Neuronal stem cell (in vitro differentiated cells): ENCODE measurements around the gene BCAP31.

Source experiments
- DNase-seq: peaks from one replicate; pipeline ENCODE4 v3.0.0-alpha.2; 2013; ENCODE audit warnings: low spot score
- H2AFZ ChIP-seq: one replicate; pipeline ENCODE4 v1.6.1; 2013; ENCODE audit warnings: mild to moderate bottlenecking, low read length, inconsistent platforms
- H2AK5ac ChIP-seq: 2 replicates; pipeline ENCODE4 v1.6.1; 2013; ENCODE audit warnings: low read depth, mild to moderate bottlenecking, inconsistent platforms, low read length, moderate library complexity, mixed read lengths
- H2BK120ac ChIP-seq: 2 replicates; pipeline ENCODE4 v1.6.1; 2013; ENCODE audit warnings: low read depth, mild to moderate bottlenecking, inconsistent platforms, low read length, moderate library complexity, mixed read lengths
- H2BK12ac ChIP-seq: one replicate; pipeline ENCODE4 v1.6.1; 2013; ENCODE audit warnings: low read length, inconsistent platforms
- H2BK15ac ChIP-seq: 2 replicates; pipeline ENCODE4 v1.6.1; 2013; ENCODE audit warnings: mild to moderate bottlenecking, low read length, inconsistent platforms, mixed read lengths
- H2BK5ac ChIP-seq: one replicate; pipeline ENCODE4 v1.6.1; 2013; ENCODE audit warnings: inconsistent platforms, mild to moderate bottlenecking, low read length, moderate library complexity
- H3K14ac ChIP-seq: one replicate; pipeline ENCODE4 v1.6.1; 2013; ENCODE audit warnings: low read length, inconsistent platforms
- H3K18ac ChIP-seq: 2 replicates; pipeline ENCODE4 v1.6.1; 2013; ENCODE audit warnings: low read length, inconsistent platforms
- H3K23ac ChIP-seq: 2 replicates; pipeline ENCODE4 v1.6.1; 2013; ENCODE audit warnings: low read depth, mild to moderate bottlenecking, mixed read lengths, low read length, inconsistent platforms; ENCODE audit not compliant: poor library complexity
- H3K27ac ChIP-seq: replicated peaks from 3 replicates; pipeline ENCODE4 v1.5.1; 2013; ENCODE audit warnings: low read length, inconsistent platforms
- H3K27me3 ChIP-seq, 3 experiments: 2 replicates each; pipeline ENCODE4 v1.6.1; 2013; ENCODE audit warnings: low read length in 3 of 3, mild to moderate bottlenecking in 2 of 3, inconsistent platforms in 1 of 3, low read depth in 1 of 3, mixed read lengths in 1 of 3, moderate library complexity in 1 of 3; ENCODE audit not compliant: control insufficient read depth in 3 of 3, insufficient read depth in 3 of 3
- H3K36me3 ChIP-seq, 2 donors: replicated peaks in 1 of 2; 2 replicates each; pipeline ENCODE4 v1.6.1; 2013; ENCODE audit warnings: low read length in 2 of 2; ENCODE audit not compliant: control insufficient read depth in 2 of 2, insufficient read depth in 2 of 2
- H3K4ac ChIP-seq: 2 replicates; pipeline ENCODE4 v1.6.1; 2013; ENCODE audit warnings: inconsistent platforms, mild to moderate bottlenecking, low read length, moderate library complexity
- H3K4me1 ChIP-seq, 2 donors: 1 replicate in 1 of 2; 2 replicates in 1 of 2; pipeline ENCODE4 v1.6.1; 2013; ENCODE audit warnings: low read length in 2 of 2, low read depth in 1 of 2; ENCODE audit not compliant: control insufficient read depth in 2 of 2, insufficient read depth in 1 of 2
- H3K4me2 ChIP-seq: one replicate; pipeline ENCODE4 v1.6.1; 2013; ENCODE audit warnings: mild to moderate bottlenecking, low read length, inconsistent platforms; ENCODE audit not compliant: insufficient read depth, poor library complexity, severe bottlenecking
- H3K4me3 ChIP-seq, 2 donors: 2 replicates each; pipeline ENCODE4 v1.5.1; 2013; ENCODE audit warnings: low read length in 2 of 2, mild to moderate bottlenecking in 2 of 2, inconsistent platforms in 1 of 2, moderate library complexity in 1 of 2
- H3K79me1 ChIP-seq: one replicate; pipeline ENCODE4 v1.6.1; 2013; ENCODE audit warnings: low read depth, mild to moderate bottlenecking, inconsistent platforms, low read length, moderate library complexity
- H3K9ac ChIP-seq: one replicate; pipeline ENCODE4 v1.6.1; 2013; ENCODE audit warnings: mild to moderate bottlenecking, low read depth, low read length, inconsistent platforms; ENCODE audit not compliant: poor library complexity
- H3K9me3 ChIP-seq, 2 donors: replicated peaks in 1 of 2; 2 replicates each; pipeline versions ENCODE3 to v1.6.1; 2013; ENCODE audit warnings: low read length in 2 of 2, mild to moderate bottlenecking in 2 of 2, inconsistent platforms in 1 of 2, low read depth in 1 of 2, mixed read lengths in 1 of 2, moderate library complexity in 1 of 2; ENCODE audit not compliant: control insufficient read depth in 2 of 2, insufficient read depth in 1 of 2
- H4K8ac ChIP-seq: one replicate; pipeline ENCODE4 v1.6.1; 2013; ENCODE audit warnings: low read depth, mild to moderate bottlenecking, inconsistent platforms, low read length, moderate library complexity
- H4K91ac ChIP-seq: one replicate; pipeline ENCODE4 v1.6.1; 2013; ENCODE audit warnings: low read length, low read depth, mild to moderate bottlenecking, inconsistent platforms; ENCODE audit not compliant: poor library complexity
- WGBS, 2 donors: extraction: QIAGEN DNeasy Blood & Tissue Kit; methylation state at CpG; one replicate each; pipeline ENCODE4 v1.1.7; 2013; ENCODE audit warnings: missing lambda C conversion rate in 2 of 2, mixed read lengths in 1 of 2; ENCODE audit not compliant: insufficient read length in 2 of 2, insufficient replicate concordance in 1 of 2; ENCODE audit errors: extremely low coverage in 2 of 2; 5-methylcytosine and 5-hydroxymethylcytosine counted together

The BCAP31 gene

DNA sequence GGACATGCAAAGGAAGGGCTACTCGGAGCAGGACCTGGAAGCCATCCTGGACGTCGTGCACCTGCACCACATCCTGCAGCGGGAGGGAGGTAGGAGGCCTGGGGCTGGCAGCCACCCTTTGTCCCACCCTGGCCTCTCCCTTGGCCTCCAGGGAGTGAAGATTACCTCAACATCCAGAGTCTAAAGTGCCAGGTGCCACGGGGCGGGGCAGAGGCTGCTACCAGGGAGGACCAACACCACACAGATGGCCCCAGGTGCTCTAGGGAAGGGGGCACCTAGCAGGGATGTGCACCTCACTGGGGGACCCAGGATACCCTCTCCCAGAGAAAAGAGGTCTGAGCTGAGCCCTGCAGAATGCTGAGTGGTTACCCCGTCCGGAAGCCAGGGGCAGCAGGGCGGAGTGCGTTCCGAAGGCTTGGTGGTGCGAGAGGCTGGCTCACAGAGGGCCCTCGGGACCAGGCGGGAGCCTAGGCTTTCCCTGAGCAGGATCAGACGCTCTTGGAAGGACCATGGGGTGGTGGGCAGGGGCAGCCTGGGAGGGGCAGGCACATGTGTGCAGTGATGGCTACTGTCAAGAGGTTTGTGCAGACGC is 16.5 kb upstream of the BCAP31 start:
- H3K27ac ChIP-seq: no peak overlapping the region
- no peak overlapping the region for H2AK5ac ChIP-seq
- no peak overlapping the region for H3K23ac ChIP-seq
- no peak for DNase-seq
- no peak overlapping the region for H2AFZ ChIP-seq
- no peak overlapping the region for H3K4me3 ChIP-seq
- no peak overlapping the region for H2BK12ac ChIP-seq
- no peaks in the 10 kb centered on the region for H3K79me1 ChIP-seq
- no peak overlapping the region for H4K8ac ChIP-seq
- H4K91ac ChIP-seq: no peak overlapping the region
- no peak overlapping the region for H3K4me2 ChIP-seq
- H2BK120ac ChIP-seq: no peak overlapping the region
- H3K18ac ChIP-seq: no peak overlapping the region
- no peaks in the 10 kb centered on the region for H3K9me3 ChIP-seq
- H2BK5ac ChIP-seq: no peak overlapping the region
- WGBS, 2 donors: no CpG with 5 or more reads among the region's 16 CpGs
- no peak overlapping the region for H2BK15ac ChIP-seq
- H3K27me3 ChIP-seq: peaks cover 0 to 7% (median 0%) of the 10 kb centered on the region in 3 experiments
- no peak overlapping the region for H3K14ac ChIP-seq
- H3K9ac ChIP-seq: no peak overlapping the region
- no peaks in the 10 kb centered on the region for H3K36me3 ChIP-seq
- H3K4me1 ChIP-seq: no peaks in the 10 kb centered on the region
- H3K4ac ChIP-seq: no peak overlapping the region

DNA sequence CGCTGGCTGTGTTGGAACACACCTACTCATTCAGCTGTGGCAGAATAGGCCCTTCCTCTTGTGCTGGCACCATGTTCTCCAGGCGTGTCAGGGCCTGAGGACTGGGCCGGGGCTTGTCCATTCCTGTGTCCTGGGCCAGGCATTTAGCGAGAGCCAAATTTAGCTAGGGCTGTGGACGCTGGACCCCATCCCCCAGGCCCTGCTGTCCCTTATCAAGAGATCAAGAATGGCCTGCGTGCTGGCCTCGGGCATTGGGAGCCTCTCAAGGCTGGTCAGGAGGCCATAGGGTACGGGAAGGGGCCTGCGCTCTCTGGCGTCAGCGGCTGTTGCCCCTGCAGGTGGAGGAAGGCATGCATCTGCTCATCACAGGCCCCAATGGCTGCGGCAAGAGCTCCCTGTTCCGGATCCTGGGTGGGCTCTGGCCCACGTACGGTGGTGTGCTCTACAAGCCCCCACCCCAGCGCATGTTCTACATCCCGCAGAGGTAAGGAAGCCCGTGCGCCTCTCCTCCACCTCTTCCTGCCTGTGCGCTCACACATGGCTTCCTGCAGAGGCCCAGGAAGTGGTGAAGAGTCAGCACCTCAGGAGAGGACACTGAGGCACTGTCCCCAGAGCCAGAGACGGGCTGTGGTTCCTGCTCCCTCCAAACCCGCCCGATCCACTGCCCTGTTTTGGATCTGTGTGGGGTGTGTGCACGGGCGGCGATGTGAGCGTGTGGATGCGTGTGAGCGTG is 15.7 kb upstream of the BCAP31 start:
- Histone ChIP-seq H2BK15ac (no peak overlapping the region), H3K23ac (no peak overlapping the region), H3K4me3 (no peak overlapping the region), H2BK12ac (no peak overlapping the region), H4K91ac (no peak overlapping the region), H2AK5ac (no peak overlapping the region), H2AFZ (no peak overlapping the region), H3K27me3 (peaks cover 0 to 11% (median 0%) of the 10 kb centered on the region in 3 experiments), H3K27ac (no peak overlapping the region), H3K18ac (no peak overlapping the region), H2BK5ac (no peak overlapping the region), H3K14ac (no peak overlapping the region), H3K4ac (no peak overlapping the region), H3K79me1 (no peaks in the 10 kb centered on the region), H3K9ac (no peak overlapping the region), H3K9me3 (peaks cover 0 to 1% of the 10 kb centered on the region in 2 donors), H4K8ac (no peak overlapping the region), H3K36me3 (no peaks in the 10 kb centered on the region), H2BK120ac (no peak overlapping the region), H3K4me1 (no peaks in the 10 kb centered on the region), H3K4me2 (no peak overlapping the region)
- no CpG with 5 or more reads among the region's 29 CpGs for WGBS, 2 donors
- no peak for DNase-seq

DNA sequence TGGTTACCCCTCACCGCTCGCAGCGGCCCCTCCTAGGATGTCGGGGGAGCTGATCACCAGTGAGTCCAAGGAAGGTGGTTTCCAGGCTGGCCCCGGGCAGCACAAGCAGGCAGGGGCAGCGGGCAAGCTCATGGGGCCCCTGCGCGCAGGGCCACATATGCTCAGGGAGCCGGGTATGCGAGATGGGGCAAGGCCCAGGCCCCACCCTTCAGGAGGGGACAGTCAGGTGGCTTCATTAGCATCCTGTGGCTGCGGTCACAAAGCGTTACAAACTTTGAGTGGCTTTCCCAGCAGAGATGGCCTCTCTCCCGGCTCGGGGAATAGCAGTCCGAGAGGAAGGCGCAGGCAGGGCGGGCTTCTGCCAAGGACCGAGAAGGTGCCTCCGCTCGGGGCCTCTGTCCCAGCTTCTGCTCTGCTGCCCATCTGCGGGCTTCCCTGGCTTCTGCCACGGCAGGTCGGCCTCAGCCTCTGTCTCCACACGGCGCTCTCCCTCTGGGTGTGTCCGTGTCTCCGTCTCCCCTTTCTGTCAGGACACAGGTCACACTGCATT is 13.9 kb upstream of the BCAP31 start:
- H3K27me3 ChIP-seq: peaks cover 0 to 11% (median 0%) of the 10 kb centered on the region in 3 experiments
- no peaks in the 10 kb centered on the region for H3K79me1 ChIP-seq
- no peak for DNase-seq
- H3K23ac ChIP-seq: no peak overlapping the region
- H3K18ac ChIP-seq: no peak overlapping the region
- no peak overlapping the region for H3K14ac ChIP-seq
- H3K4me2 ChIP-seq: no peak overlapping the region
- H3K9ac ChIP-seq: no peak overlapping the region
- no peak overlapping the region for H2BK12ac ChIP-seq
- H3K4ac ChIP-seq: no peak overlapping the region
- no peak overlapping the region for H2AK5ac ChIP-seq
- no peak overlapping the region for H2BK15ac ChIP-seq
- no CpG with 5 or more reads among the region's 27 CpGs for WGBS, 2 donors
- H2AFZ ChIP-seq: no peak overlapping the region
- H4K91ac ChIP-seq: no peak overlapping the region
- H3K4me1 ChIP-seq: no peaks in the 10 kb centered on the region
- H2BK5ac ChIP-seq: no peak overlapping the region
- H3K36me3 ChIP-seq: no peaks in the 10 kb centered on the region
- H2BK120ac ChIP-seq: no peak overlapping the region
- no peak overlapping the region for H3K4me3 ChIP-seq
- H3K9me3 ChIP-seq: peaks cover 0 to 6% of the 10 kb centered on the region in 2 donors
- no peak overlapping the region for H4K8ac ChIP-seq
- H3K27ac ChIP-seq: no peak overlapping the region

DNA sequence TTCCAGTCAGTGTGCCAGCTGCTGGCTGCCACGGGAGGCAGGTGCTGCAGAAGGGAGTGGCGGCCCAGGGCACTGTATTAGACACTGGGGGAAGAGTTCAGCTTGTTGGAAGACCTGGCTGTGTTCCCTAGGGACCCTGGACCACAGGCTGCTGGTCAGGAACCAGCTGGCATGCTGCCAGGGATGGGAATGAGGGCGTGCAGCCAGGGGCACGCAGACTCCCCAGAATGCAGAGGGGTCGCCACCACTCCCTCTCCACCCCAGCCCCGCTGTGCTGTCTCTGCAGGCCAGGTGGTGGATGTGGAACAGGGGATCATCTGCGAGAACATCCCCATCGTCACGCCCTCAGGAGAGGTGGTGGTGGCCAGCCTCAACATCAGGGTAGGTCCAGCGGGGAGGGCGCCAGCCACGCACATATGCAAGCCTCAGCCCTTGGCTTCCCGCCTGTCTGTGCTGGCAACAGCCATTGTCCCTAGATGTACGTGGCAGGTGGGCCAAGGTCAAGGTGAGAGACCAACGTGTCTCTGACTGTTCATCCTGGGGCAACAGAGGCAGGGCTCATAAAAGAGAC is 12.8 kb upstream of the BCAP31 start:
- DNase-seq: no peak

More for the DNA sequence above, 12.8 kb upstream of the BCAP31 start:
- no peak overlapping the region for H3K4me3 ChIP-seq
- H2AFZ ChIP-seq: no peak overlapping the region
- no peaks in the 10 kb centered on the region for H3K4me1 ChIP-seq
- no peak overlapping the region for H2BK120ac ChIP-seq
- no peak overlapping the region for H2BK5ac ChIP-seq
- H2AK5ac ChIP-seq: no peak overlapping the region
- H4K8ac ChIP-seq: no peak overlapping the region
- H3K27ac ChIP-seq: no peak overlapping the region
- H3K36me3 ChIP-seq: no peaks in the 10 kb centered on the region
- H3K18ac ChIP-seq: no peak overlapping the region
- no peak overlapping the region for H3K14ac ChIP-seq
- H4K91ac ChIP-seq: no peak overlapping the region
- peaks cover 0 to 8% of the 10 kb centered on the region in 2 donors for H3K9me3 ChIP-seq
- H2BK15ac ChIP-seq: no peak overlapping the region
- peaks cover 0 to 11% (median 0%) of the 10 kb centered on the region in 3 experiments for H3K27me3 ChIP-seq
- no peak overlapping the region for H3K4ac ChIP-seq
- H2BK12ac ChIP-seq: no peak overlapping the region
- WGBS, 2 donors: no CpG with 5 or more reads among the region's 15 CpGs
- no peak overlapping the region for H3K9ac ChIP-seq
- H3K23ac ChIP-seq: no peak overlapping the region
- H3K79me1 ChIP-seq: no peaks in the 10 kb centered on the region
- H3K4me2 ChIP-seq: no peak overlapping the region
